IMR-90 (cell line): ENCODE data around the gene GPC6.

ENCODE experiments used
- BHLHE40 ChIP-seq: fragments of 150-350 bp; IDR thresholded peaks from 2 replicates; pipeline ENCODE4 v1.6.1; 2016; ENCODE audit warnings: mild to moderate bottlenecking, low read depth, low read length
- CEBPB ChIP-seq: IDR thresholded peaks from 2 replicates; pipeline ENCODE4 v1.6.1; 2012; ENCODE audit warnings: low read depth, low read length, improper control_type of control experiment
- CHD1 ChIP-seq: IDR thresholded peaks from 2 replicates; pipeline ENCODE4 v1.6.1; 2012; ENCODE audit warnings: low read depth, low read length, improper control_type of control experiment
- CTCF ChIP-seq: conservative IDR thresholded peaks from 2 replicates; pipeline ENCODE4 v1.5.1; 2012; ENCODE audit warnings: mild to moderate bottlenecking, low read depth, low read length, improper control_type of control experiment
- FOS ChIP-seq: fragments of 150-350 bp; IDR thresholded peaks from 2 replicates; pipeline ENCODE4 v1.6.1; 2016; ENCODE audit warnings: low read depth, low read length
- MAFK ChIP-seq: IDR thresholded peaks from 2 replicates; pipeline ENCODE4 v1.6.1; 2012; ENCODE audit warnings: low read depth, low read length, improper control_type of control experiment
- MAZ ChIP-seq: IDR thresholded peaks from 2 replicates; pipeline ENCODE4 v1.6.1; 2012; ENCODE audit warnings: low read depth, mild to moderate bottlenecking, low read length, improper control_type of control experiment, moderate library complexity, borderline replicate concordance
- POLR2A ChIP-seq: IDR thresholded peaks from 2 replicates; pipeline ENCODE4 v1.6.1; 2012; ENCODE audit warnings: mild to moderate bottlenecking, low read depth, low read length
- RCOR1 ChIP-seq: IDR thresholded peaks from 2 replicates; pipeline ENCODE4 v1.6.1; 2012; ENCODE audit warnings: mild to moderate bottlenecking, low read length, improper control_type of control experiment; ENCODE audit not compliant: insufficient replicate concordance
- SMC3 ChIP-seq: fragments of 150-350 bp; IDR thresholded peaks from 2 replicates; pipeline ENCODE4 v1.6.1; 2016; ENCODE audit warnings: low read depth, mild to moderate bottlenecking, antibody characterized with exemption, low read length, moderate library complexity
- USF2 ChIP-seq: fragments of 150-350 bp; IDR thresholded peaks from 2 replicates; pipeline ENCODE4 v1.6.1; 2017; ENCODE audit warnings: mild to moderate bottlenecking, antibody characterized with exemption, low read length, low read depth
- TF ChIP-seq, protein P1 (sequence below): fragments of 150-350 bp; IDR thresholded peaks from 2 replicates; pipeline ENCODE4 v1.6.1; 2016; ENCODE audit warnings: low read depth, mild to moderate bottlenecking, low read length, moderate library complexity, borderline replicate concordance

- TF ChIP-seq CTCF (no peak), POLR2A (no peak), FOS (no peak), RCOR1 (no peak), CHD1 (no peak), BHLHE40 (no peak), MAZ (no peak), SMC3 (no peak), USF2 (no peak), CEBPB (no peak), MAFK (no peak)
- TF ChIP-seq, protein P1, sequence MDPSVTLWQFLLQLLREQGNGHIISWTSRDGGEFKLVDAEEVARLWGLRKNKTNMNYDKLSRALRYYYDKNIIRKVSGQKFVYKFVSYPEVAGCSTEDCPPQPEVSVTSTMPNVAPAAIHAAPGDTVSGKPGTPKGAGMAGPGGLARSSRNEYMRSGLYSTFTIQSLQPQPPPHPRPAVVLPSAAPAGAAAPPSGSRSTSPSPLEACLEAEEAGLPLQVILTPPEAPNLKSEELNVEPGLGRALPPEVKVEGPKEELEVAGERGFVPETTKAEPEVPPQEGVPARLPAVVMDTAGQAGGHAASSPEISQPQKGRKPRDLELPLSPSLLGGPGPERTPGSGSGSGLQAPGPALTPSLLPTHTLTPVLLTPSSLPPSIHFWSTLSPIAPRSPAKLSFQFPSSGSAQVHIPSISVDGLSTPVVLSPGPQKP = no peak
Measured at GRCh38 chr13:94417294-94417693, 1190.7 kb downstream of the GPC6 start.
